HepG2 (cell line): ENCODE measurements around the gene USE1. TPM values are rescaled to one million over a fixed set of nuclear protein-coding genes. Genes with fewer than 3 reads are reported as not detected.

Experiments
- ATAC-seq: fragments of 200-7000 bp; cut with Tn5 transposase; 3 replicates; pipeline ENCODE4 v1.9.1; 2020; ENCODE audit warnings: mild to moderate bottlenecking, moderate library complexity
- BruUV-seq: library from RNA; stranded (reverse); fragments of 400-500 nt; replicated peaks from 2 replicates; lab custom pipeline; 2021; lab: Mats Ljungman, UMichigan
- CTCF ChIA-PET: fragments of 300-600 bp; formaldehyde crosslinking; extraction: SDS; loops from one replicate; lab custom pipeline; 2021; ENCODE audit warnings: low total read pairs, inconsistent platforms, low intra/inter-chr PET ratio; lab: Yijun Ruan, JAX
- POLR2A ChIA-PET: fragments of 350-600 bp; sonication (Branson Sonifier 250); formaldehyde crosslinking; loops from one replicate; lab custom pipeline; 2020; ENCODE audit warnings: antibody characterized with exemption, inconsistent platforms; lab: Yijun Ruan, JAX
- DNase-seq: peaks from one replicate; pipeline ENCODE4 v3.0.0-alpha.2; 2015; ENCODE audit warnings: low spot score
- FAIRE-seq: peaks from 3 replicates; lab custom pipeline; 2011; peaks lifted over from hg19 to GRCh38; lab: Jason Lieb, UNC
- H2AFZ ChIP-seq: one replicate; pipeline ENCODE4 v1.6.1; 2011; ENCODE audit warnings: low read length, inconsistent platforms
- H3K27ac ChIP-seq: fragments of 300-600 bp; 3 replicates; pipeline ENCODE4 v1.8.0; 2011; ENCODE audit warnings: mixed run types, mild to moderate bottlenecking, mixed read lengths, low read length, inconsistent platforms; ENCODE audit not compliant: insufficient read depth; ENCODE audit errors: extremely low read length
- H3K27me3 ChIP-seq, 2 experiments: fragments of 200-600 bp in 1 of 2; 2 replicates in 1 of 2; 3 replicates in 1 of 2; pipeline versions ENCODE4 v1.6.0 to v1.8.0; 2011; ENCODE audit warnings: low read length in 2 of 2, mild to moderate bottlenecking in 2 of 2, moderate library complexity in 2 of 2, inconsistent platforms in 1 of 2; ENCODE audit not compliant: insufficient read depth in 2 of 2, control insufficient read depth in 1 of 2
- H3K36me3 ChIP-seq, 2 experiments: fragments of 200-600 bp in 1 of 2; replicated peaks in 1 of 2; 2 replicates in 1 of 2; 3 replicates in 1 of 2; pipeline versions ENCODE4 v1.5.1 to v1.8.0; 2011; ENCODE audit warnings: low read length in 2 of 2, inconsistent platforms in 1 of 2; ENCODE audit not compliant: insufficient read depth in 2 of 2, control insufficient read depth in 1 of 2
- H3K4me1 ChIP-seq: 2 replicates; pipeline ENCODE4 v1.5.1; 2012; ENCODE audit warnings: low read length, inconsistent platforms; ENCODE audit not compliant: insufficient read depth
- H3K4me2 ChIP-seq: 2 replicates; pipeline ENCODE4 v1.6.0; 2011; ENCODE audit warnings: low read depth, low read length, inconsistent platforms
- H3K4me3 ChIP-seq, 3 experiments: fragments of 200-600 bp in 1 of 3; sonication (generic), shearing (Covaris generic) in 1 of 3; replicated peaks in 1 of 3; 2 replicates each; pipeline ENCODE4 v1.5.1; 2011 to 2016; ENCODE audit warnings: low read length in 3 of 3, inconsistent platforms in 2 of 3, low read depth in 2 of 3, mild to moderate bottlenecking in 2 of 3, control low read depth in 1 of 3, mixed read lengths in 1 of 3; ENCODE audit not compliant: insufficient read depth in 1 of 3
- H3K79me2 ChIP-seq: one replicate; pipeline ENCODE4 v1.6.1; 2011; ENCODE audit warnings: low read length, inconsistent platforms; ENCODE audit not compliant: insufficient read depth
- H3K9ac ChIP-seq: 2 replicates; pipeline ENCODE4 v1.6.0; 2011; ENCODE audit warnings: mild to moderate bottlenecking, low read depth, low read length, inconsistent platforms; ENCODE audit not compliant: insufficient read depth
- H3K9me3 ChIP-seq: 2 replicates; pipeline ENCODE4 v1.5.1; 2012; ENCODE audit warnings: mild to moderate bottlenecking, low read length
- H4K20me1 ChIP-seq: 2 replicates; pipeline ENCODE4 v1.6.0; 2011; ENCODE audit warnings: inconsistent platforms, mild to moderate bottlenecking, low read length, moderate library complexity; ENCODE audit not compliant: insufficient read depth
- CEBPZ ChIP-seq: IDR thresholded peaks from 2 replicates; pipeline ENCODE4 v1.6.1; 2012; ENCODE audit warnings: low read length, improper control_type of control experiment
- CHCHD3 ChIP-seq: sonication (generic); formaldehyde crosslinking; IDR thresholded peaks from 2 replicates; pipeline ENCODE4 v1.8.0; 2022; ENCODE audit warnings: mild to moderate bottlenecking, missing genetic modification reagents, moderate library complexity
- FOSL2 ChIP-seq: sonication (generic); formaldehyde crosslinking; IDR thresholded peaks from 2 replicates; pipeline ENCODE4 v1.4.0; 2020; ENCODE audit warnings: missing genetic modification reagents
- FOXM1 ChIP-seq: sonication (generic); formaldehyde crosslinking; IDR thresholded peaks from 2 replicates; pipeline ENCODE4 v1.5.0; 2020; ENCODE audit warnings: missing genetic modification reagents
- GATAD2A ChIP-seq: IDR thresholded peaks from 2 replicates; pipeline ENCODE4 v1.6.1; 2016
- HNRNPLL ChIP-seq: fragments of 200-400 bp; formaldehyde crosslinking; IDR thresholded peaks from 2 replicates; pipeline ENCODE4 v1.6.1; 2017; ENCODE audit warnings: mild to moderate bottlenecking, low read depth, low read length; ENCODE audit not compliant: poor library complexity, severe bottlenecking
- KMT2B ChIP-seq: IDR thresholded peaks from 2 replicates; pipeline ENCODE4 v1.6.1; 2016; ENCODE audit warnings: missing genetic modification reagents, missing compliant biosample characterization
- MATR3 ChIP-seq: sonication (generic); formaldehyde crosslinking; IDR thresholded peaks from 2 replicates; pipeline ENCODE4 v1.4.0; 2020; ENCODE audit warnings: missing genetic modification reagents
- MED1 ChIP-seq: sonication (generic); formaldehyde crosslinking; IDR thresholded peaks from 2 replicates; pipeline ENCODE4 v1.4.0; 2020; ENCODE audit warnings: missing genetic modification reagents
- MTA3 ChIP-seq: sonication (generic); formaldehyde crosslinking; IDR thresholded peaks from 2 replicates; pipeline ENCODE4 v1.4.0; 2020; ENCODE audit warnings: missing genetic modification reagents
- MXI1 ChIP-seq: IDR thresholded peaks from 3 replicates; pipeline ENCODE4 v1.6.1; 2012; ENCODE audit warnings: low read depth, low read length, inconsistent platforms, borderline replicate concordance
- SSRP1 ChIP-seq: IDR thresholded peaks from 2 replicates; pipeline ENCODE4 v1.6.1; 2016; ENCODE audit warnings: control low read depth
- TCF12 ChIP-seq, 2 experiments: fragments of 450-650 bp in 1 of 2; sonication (generic) in 1 of 2; formaldehyde crosslinking in 1 of 2; IDR thresholded peaks; 2 replicates each; pipeline versions ENCODE4 v1.6.1 to v1.8.0; 2017 to 2022; ENCODE audit warnings: antibody characterized with exemption in 1 of 2, mild to moderate bottlenecking in 1 of 2, missing genetic modification reagents in 1 of 2, moderate library complexity in 1 of 2
- THAP11 ChIP-seq: IDR thresholded peaks from 2 replicates; pipeline ENCODE4 v1.6.1; 2016; ENCODE audit warnings: missing biosample characterization, missing genetic modification reagents
- YY1 ChIP-seq: IDR thresholded peaks from 2 replicates; pipeline ENCODE4 v1.6.1; 2011; ENCODE audit warnings: low read length, low read depth, moderate library complexity, mild to moderate bottlenecking; ENCODE audit not compliant: insufficient read depth, insufficient replicate concordance
- ZC3H13 ChIP-seq: sonication (generic); formaldehyde crosslinking; IDR thresholded peaks from 2 replicates; pipeline ENCODE4 v1.8.1; 2023; ENCODE audit warnings: mild to moderate bottlenecking, missing genetic modification reagents, moderate library complexity
- ZNF17 ChIP-seq: sonication (generic); formaldehyde crosslinking; IDR thresholded peaks from 2 replicates; pipeline ENCODE4 v1.5.0; 2020; ENCODE audit warnings: mild to moderate bottlenecking, missing genetic modification reagents
- ZNF256 ChIP-seq: sonication (generic); formaldehyde crosslinking; conservative IDR thresholded peaks from 2 replicates; pipeline ENCODE4 v1.4.0; 2020; ENCODE audit warnings: missing genetic modification reagents
- ZNF569 ChIP-seq: sonication (generic); formaldehyde crosslinking; IDR thresholded peaks from 2 replicates; pipeline ENCODE4 v1.5.0; 2020; ENCODE audit warnings: mild to moderate bottlenecking, missing genetic modification reagents, moderate library complexity, borderline replicate concordance
- ZNF709 ChIP-seq: sonication (generic); formaldehyde crosslinking; IDR thresholded peaks from 2 replicates; pipeline ENCODE4 v1.5.0; 2020; ENCODE audit warnings: mild to moderate bottlenecking, missing genetic modification reagents
- ZNF768 ChIP-seq: sonication (generic); formaldehyde crosslinking; IDR thresholded peaks from 2 replicates; pipeline ENCODE4 v1.4.0; 2020; ENCODE audit warnings: missing genetic modification reagents
- ZNF883 ChIP-seq: sonication (generic); formaldehyde crosslinking; IDR thresholded peaks from 2 replicates; pipeline ENCODE4 v1.5.1; 2020; ENCODE audit warnings: mild to moderate bottlenecking, missing genetic modification reagents; ENCODE audit errors: not compliant biosample characterization
- ZSCAN31 ChIP-seq: sonication (generic); formaldehyde crosslinking; IDR thresholded peaks from 2 replicates; pipeline ENCODE4 v1.5.0; 2020; ENCODE audit warnings: low read depth, mild to moderate bottlenecking, missing genetic modification reagents
- WGBS: methylation state at CpG from one replicate; pipeline ENCODE4 v1.1.6; 2017; ENCODE audit warnings: low lambda C conversion rate; 5-methylcytosine and 5-hydroxymethylcytosine counted together
- in situ Hi-C: cut with HindIII; loops from 2 replicates; pipeline ENCODE4 v1.10.0; 2017; ENCODE audit warnings: low pct_unique_long_range_greater_than_20kb; ENCODE audit not compliant: extremely low pct_ligation_motif_present
- intact Hi-C: fragments of 100-400 bp; cut with micrococcal nuclease; formaldehyde crosslinking; loops from one replicate; pipeline ENCODE4 v1.10.0; 2022; ENCODE audit not compliant: unreplicated experiment
- polyA plus RNA-seq, 8 experiments: library from polyadenylated mRNA; depleted of rRNA in 3 of 8; stranded (reverse) in 7 of 8; unstranded in 1 of 8; fragments of >200 nt; fragmentation: Illumina TruSeq in 4 of 8; extraction: Trizol in 4 of 8; gene quantifications; 2 replicates each; pipeline versions ENCODE4 v1.2.1 to v1.2.3, GENCODE V29; 2011 to 2016; ENCODE audit warnings: low read depth in 4 of 8, missing spikeins in 1 of 8, mixed read lengths in 1 of 8; ENCODE audit not compliant: insufficient read depth in 1 of 8
- total RNA-seq, 5 experiments: library from RNA; depleted of rRNA; stranded (reverse); fragments of >200 nt; fragmentation: Illumina TruSeq; extraction: Trizol; gene quantifications; 2 replicates each; pipeline ENCODE4 v1.2.3, GENCODE V29; 2016; ENCODE audit warnings: low read depth in 1 of 5
- TF ChIP-seq, protein P1 (sequence below): sonication (generic); formaldehyde crosslinking; conservative IDR thresholded peaks from 2 replicates; pipeline ENCODE4 v1.4.0; 2020; ENCODE audit warnings: missing genetic modification reagents

The USE1 gene
- total and polyA plus RNA-seq, 2 of the 13 experiments (the other 11 are each of a cell fraction or from before 2014, with no cell fraction given), result 9.9 to 17.6 TPM

GRCh38 chr19:17192751-17193150 is 22.4 kb upstream of the USE1 start:
- BruUV-seq, result no TSS peak

GRCh38 chr19:17194608-17195007 is 20.5 kb upstream of the USE1 start:
- no TSS peak for BruUV-seq
- ATAC-seq (no peak), DNase-seq (no peak), FAIRE-seq (no peak)
- Histone ChIP-seq H3K4me2 (no peak overlapping the region), H3K79me2 (no peaks in the 10 kb centered on the region), H3K27me3 (no peaks in the 10 kb centered on the region), H3K4me1 (peaks cover under 1% of the 10 kb centered on the region; the same call in 1 of the 2 replicates), H4K20me1 (no peaks in the 10 kb centered on the region), H2AFZ (no peak overlapping the region), H3K9me3 (no peaks in the 10 kb centered on the region), H3K4me3 (no peak overlapping the region), H3K9ac (no peak overlapping the region), H3K27ac (no peak overlapping the region), H3K36me3 (peaks cover 17 to 21% of the 10 kb centered on the region in 2 experiments; a peak in 4 of 5 replicates)
- ChIA-PET POLR2A (no interaction called here), CTCF (no interaction called here)
- intact Hi-C loops, result no loop called here
- WGBS, result over 99% methylated on average over 16 of the region's 16 CpGs
- in situ Hi-C loops, result no loop called here
- TF ChIP-seq ZNF768 (CRISPR knock-in tag) (no peak), MTA3 (CRISPR knock-in tag) (no peak), ZC3H13 (CRISPR knock-in tag) (no peak), CHCHD3 (CRISPR knock-in tag) (no peak), THAP11 (CRISPR knock-in tag) (no peak), ZSCAN31 (CRISPR knock-in tag) (no peak), ZNF709 (CRISPR knock-in tag) (no peak), SSRP1 (CRISPR knock-in tag) (no peak), MED1 (CRISPR knock-in tag) (no peak), KMT2B (CRISPR knock-in tag) (no peak), CEBPZ (no peak), MATR3 (CRISPR knock-in tag) (no peak)

More at GRCh38 chr19:17192751-17193150, 22.4 kb upstream of the USE1 start:
- 99% methylated on average over 14 of the region's 26 CpGs for WGBS
- DNase-seq (no peak), ATAC-seq (no peak), FAIRE-seq (no peak)
- intact Hi-C loops, result no loop called here
- Histone ChIP-seq H3K4me3 (no peak overlapping the region), H3K79me2 (no peaks in the 10 kb centered on the region), H3K36me3 (peaks cover 23 to 27% of the 10 kb centered on the region in 2 experiments; a peak in 4 of 5 replicates), H3K27me3 (no peaks in the 10 kb centered on the region), H4K20me1 (no peaks in the 10 kb centered on the region), H3K4me2 (no peak overlapping the region), H2AFZ (no peak overlapping the region), H3K9me3 (no peaks in the 10 kb centered on the region), H3K9ac (no peak overlapping the region), H3K27ac (no peak overlapping the region), H3K4me1 (no peaks in the 10 kb centered on the region)
- TF ChIP-seq THAP11 (CRISPR knock-in tag) (no peak), ZNF569 (CRISPR knock-in tag) (no peak), FOXM1 (CRISPR knock-in tag) (no peak), FOSL2 (CRISPR knock-in tag) (no peak), ZNF883 (no peak), ZNF17 (CRISPR knock-in tag) (no peak), HNRNPLL (no peak), MXI1 (no peak), YY1 (no peak), TCF12 (IDR thresholded peaks at IDR 0.05) (no peak), TCF12 (CRISPR knock-in tag; IDR thresholded peaks at IDR 0.05) (no peak), ZNF256 (CRISPR knock-in tag) (no peak), GATAD2A (CRISPR knock-in tag) (no peak)
- TF ChIP-seq, protein P1, sequence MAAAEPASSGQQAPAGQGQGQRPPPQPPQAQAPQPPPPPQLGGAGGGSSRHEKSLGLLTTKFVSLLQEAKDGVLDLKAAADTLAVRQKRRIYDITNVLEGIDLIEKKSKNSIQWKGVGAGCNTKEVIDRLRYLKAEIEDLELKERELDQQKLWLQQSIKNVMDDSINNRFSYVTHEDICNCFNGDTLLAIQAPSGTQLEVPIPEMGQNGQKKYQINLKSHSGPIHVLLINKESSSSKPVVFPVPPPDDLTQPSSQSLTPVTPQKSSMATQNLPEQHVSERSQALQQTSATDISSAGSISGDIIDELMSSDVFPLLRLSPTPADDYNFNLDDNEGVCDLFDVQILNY, result no peak
- in situ Hi-C loops, result no loop called here
- CTCF ChIA-PET, result no interaction called here
- POLR2A ChIA-PET, result no interaction called here
